Measurements from ENCODE around the gene EPM2AIP1. TPM values are rescaled to one million over a fixed set of nuclear protein-coding genes. Genes with fewer than 3 reads are reported as not detected.

The EPM2AIP1 gene
- total RNA-seq, 2 experiments from 2014 or later: 31.7 to 35.7 TPM

DNA sequence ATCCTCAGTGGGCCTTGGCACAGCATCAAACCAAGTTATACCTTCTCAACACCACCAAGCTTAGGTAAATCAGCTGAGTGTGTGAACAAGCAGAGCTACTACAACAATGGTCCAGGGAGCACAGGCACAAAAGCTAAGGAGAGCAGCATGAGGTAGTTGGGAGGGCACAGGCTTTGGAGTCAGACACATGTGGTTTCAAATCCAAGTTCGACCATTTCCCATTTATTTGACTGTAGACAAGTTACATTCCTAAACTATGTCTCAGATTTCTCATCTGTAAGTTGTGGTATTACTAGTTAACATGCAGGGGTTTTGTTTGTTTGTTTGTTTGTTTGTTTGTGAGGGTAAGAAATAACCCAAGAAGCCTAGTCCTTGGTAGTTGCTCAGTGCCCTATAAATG lies 47.3 kb upstream of the EPM2AIP1 start:
- DNase-seq (ENCODE audit: low spot score): no peak
- no peak overlapping the region for H2AFZ ChIP-seq (ENCODE audit: low read length)
- TF ChIP-seq EZH2phosphoT487 (IDR thresholded peaks at IDR 0.05; ENCODE audit: borderline replicate concordance, low read depth, low read length) (no peak), CTCF (conservative IDR thresholded peaks at IDR 0.05; ENCODE audit: low read length) (no peak)
- no peaks in the 10 kb centered on the region for H4K20me1 ChIP-seq (ENCODE audit: insufficient read depth, low read length)
- no peaks in the 10 kb centered on the region for H3K9me3 ChIP-seq (ENCODE audit: low read length)
- H3K4me3 ChIP-seq (ENCODE audit: low read depth, low read length, poor library complexity, severe bottlenecking): no peak overlapping the region
- no peak overlapping the region for H3K27ac ChIP-seq (ENCODE audit: low read depth, low read length, poor library complexity, severe bottlenecking)
- no peak overlapping the region for H3K4me2 ChIP-seq (ENCODE audit: low read length)
- no TSS peak for BruUV-seq (replicated peaks)
- H3K79me2 ChIP-seq (ENCODE audit: insufficient read depth, low read depth, low read length): no peaks in the 10 kb centered on the region
- no peaks in the 10 kb centered on the region for H3K4me1 ChIP-seq (ENCODE audit: insufficient read depth, low read length, poor library complexity, severe bottlenecking)
- intact Hi-C loops (cut with micrococcal nuclease; ENCODE audit: unreplicated experiment): no loop called here
- POLR2A ChIA-PET: interaction anchor here (0.7 to 1.3 kb wide), 3 partner anchors 9 to 48 kb away, joined by 3 to 5 read pairs (median 3); partner anchors contain the start of genes EPM2AIP1 and MLH1
- CTCF ChIA-PET (ENCODE audit: unreplicated experiment): no interaction called here
- no peaks in the 10 kb centered on the region for H3K9me2 ChIP-seq (ENCODE audit: insufficient read depth, low read length)
- H3K36me3 ChIP-seq (ENCODE audit: insufficient read depth, low read length): peaks cover 96% of the 10 kb centered on the region

- no peak overlapping the region for H3K4me3 ChIP-seq (ENCODE audit: low read depth, low read length, poor library complexity, severe bottlenecking)
- H3K9me2 ChIP-seq (ENCODE audit: insufficient read depth, low read length): no peaks in the 10 kb centered on the region
- peaks cover 98% of the 10 kb centered on the region for H3K36me3 ChIP-seq (ENCODE audit: insufficient read depth, low read length)
- intact Hi-C loops (cut with micrococcal nuclease; ENCODE audit: unreplicated experiment): no loop called here
- no peaks in the 10 kb centered on the region for H3K9me3 ChIP-seq (ENCODE audit: low read length)
- no peak overlapping the region for H2AFZ ChIP-seq (ENCODE audit: low read length)
- POLR2A ChIA-PET: interaction anchor here (1.4 to 1.8 kb wide), 2 partner anchors 10 to 14 kb away, joined by 5 to 8 read pairs; no protein-coding TSS in a partner anchor
- no peaks in the 10 kb centered on the region for H4K20me1 ChIP-seq (ENCODE audit: insufficient read depth, low read length)
- TF ChIP-seq CTCF (conservative IDR thresholded peaks at IDR 0.05; ENCODE audit: low read length): no peak
- TF ChIP-seq EZH2phosphoT487 (IDR thresholded peaks at IDR 0.05; ENCODE audit: borderline replicate concordance, low read depth, low read length): no peak
- no peak for DNase-seq (ENCODE audit: low spot score)
- H3K79me2 ChIP-seq (ENCODE audit: insufficient read depth, low read depth, low read length): no peaks in the 10 kb centered on the region
- H3K4me2 ChIP-seq (ENCODE audit: low read length): no peak overlapping the region
- H3K27ac ChIP-seq (ENCODE audit: low read depth, low read length, poor library complexity, severe bottlenecking): no peak overlapping the region
- CTCF ChIA-PET (ENCODE audit: unreplicated experiment): no interaction called here
- no peaks in the 10 kb centered on the region for H3K4me1 ChIP-seq (ENCODE audit: insufficient read depth, low read length, poor library complexity, severe bottlenecking)
- BruUV-seq (replicated peaks): no TSS peak
Observed at GRCh38 chr3:37039161-37039846, 46.4 kb upstream of the EPM2AIP1 start.

DNA sequence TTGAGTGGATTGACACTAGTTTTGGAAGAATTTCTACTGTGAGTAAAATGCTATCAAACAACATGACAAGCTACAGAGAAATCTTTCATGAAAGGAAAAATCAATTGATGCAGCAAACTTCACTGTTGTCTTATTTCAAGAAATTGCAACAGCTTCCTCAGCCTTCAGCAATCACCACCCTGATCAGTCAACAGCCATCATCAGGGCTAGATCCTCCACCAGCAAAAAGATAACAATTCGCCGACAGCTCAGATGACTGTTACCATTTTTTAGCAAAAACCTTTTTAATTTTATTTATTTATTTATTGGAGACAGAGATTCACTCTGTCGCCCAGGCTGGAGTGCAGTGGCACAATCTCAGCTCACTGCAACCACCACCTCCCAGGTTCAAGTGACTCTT lies 44.4 kb upstream of the EPM2AIP1 start:
- H3K4me2 ChIP-seq (ENCODE audit: low read length): no peak overlapping the region
- ChIA-PET CTCF (ENCODE audit: unreplicated experiment) (no interaction called here), POLR2A (interaction anchor here (0.5 to 0.8 kb wide), 2 partner anchors 10 to 238 kb away, joined by 3 read pairs; no protein-coding TSS in a partner anchor)
- no peaks in the 10 kb centered on the region for H3K4me1 ChIP-seq (ENCODE audit: insufficient read depth, low read length, poor library complexity, severe bottlenecking)
- intact Hi-C loops (cut with micrococcal nuclease; ENCODE audit: unreplicated experiment): no loop called here
- no peaks in the 10 kb centered on the region for H3K9me3 ChIP-seq (ENCODE audit: low read length)
- H4K20me1 ChIP-seq (ENCODE audit: insufficient read depth, low read length): no peaks in the 10 kb centered on the region
- no peaks in the 10 kb centered on the region for H3K9me2 ChIP-seq (ENCODE audit: insufficient read depth, low read length)
- no peak overlapping the region for H3K4me3 ChIP-seq (ENCODE audit: low read depth, low read length, poor library complexity, severe bottlenecking)
- no peak for DNase-seq (ENCODE audit: low spot score)
- TF ChIP-seq CTCF (conservative IDR thresholded peaks at IDR 0.05; ENCODE audit: low read length): no peak
- no peak for TF ChIP-seq EZH2phosphoT487 (IDR thresholded peaks at IDR 0.05; ENCODE audit: borderline replicate concordance, low read depth, low read length)
- no peaks in the 10 kb centered on the region for H3K79me2 ChIP-seq (ENCODE audit: insufficient read depth, low read depth, low read length)
- H3K36me3 ChIP-seq (ENCODE audit: insufficient read depth, low read length): peaks cover 100% of the 10 kb centered on the region
- no peak overlapping the region for H3K27ac ChIP-seq (ENCODE audit: low read depth, low read length, poor library complexity, severe bottlenecking)
- BruUV-seq (replicated peaks): no TSS peak
- no peak overlapping the region for H2AFZ ChIP-seq (ENCODE audit: low read length)

All from OCI-LY7 (cell line).